AG10803 (cell line): ENCODE measurements around the gene COL15A1.
A peak's percentile ranks its signal among the peaks of the same experiment; 100 is the strongest.

Experiments used
- DNase-seq: peaks from one replicate; pipeline ENCODE4 v3.0.0; 2010; ENCODE audit warnings: low read depth
- H3K4me3 ChIP-seq: 2 replicates; pipeline ENCODE4 v1.5.1; 2011; ENCODE audit warnings: mild to moderate bottlenecking, low read length, control low read depth
- TF ChIP-seq, protein P1 (sequence below): conservative IDR thresholded peaks from 2 replicates; pipeline ENCODE4 v1.5.1; 2011; ENCODE audit warnings: mild to moderate bottlenecking, low read length, control low read depth, inconsistent platforms

Gene COL15A1

DNA sequence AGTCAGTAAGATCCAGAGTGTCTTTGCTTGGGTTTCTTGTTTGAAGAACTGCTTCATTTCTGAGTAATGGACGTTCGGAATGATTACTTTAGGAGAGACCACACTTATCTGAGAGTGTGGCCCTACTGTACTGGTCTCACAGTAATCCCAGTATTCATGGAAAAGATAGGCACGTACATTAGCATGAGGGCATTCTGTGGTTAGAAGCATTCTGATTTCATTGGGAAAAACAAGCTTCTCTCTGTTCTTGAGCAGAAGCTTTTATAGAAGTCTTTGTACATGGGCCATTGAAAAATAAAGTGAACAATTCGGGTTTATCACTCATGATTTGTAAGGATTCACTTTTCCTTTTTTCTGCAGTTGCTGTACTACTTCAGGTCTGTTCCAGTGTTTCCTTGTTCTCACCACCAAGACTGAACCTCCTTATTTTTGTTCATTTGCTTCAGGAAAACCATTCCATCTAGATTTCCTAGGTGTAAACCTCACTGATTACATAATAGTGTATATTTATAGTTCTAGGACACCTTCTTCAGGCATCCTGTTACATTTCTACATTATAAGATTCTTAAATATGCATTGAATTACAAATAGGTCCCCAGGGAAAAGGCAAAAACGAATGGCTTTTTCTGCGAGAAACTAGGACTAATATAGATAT is 171.3 kb downstream of the COL15A1 start:
- no peak overlapping the region for H3K4me3 ChIP-seq
- TF ChIP-seq, protein P1, sequence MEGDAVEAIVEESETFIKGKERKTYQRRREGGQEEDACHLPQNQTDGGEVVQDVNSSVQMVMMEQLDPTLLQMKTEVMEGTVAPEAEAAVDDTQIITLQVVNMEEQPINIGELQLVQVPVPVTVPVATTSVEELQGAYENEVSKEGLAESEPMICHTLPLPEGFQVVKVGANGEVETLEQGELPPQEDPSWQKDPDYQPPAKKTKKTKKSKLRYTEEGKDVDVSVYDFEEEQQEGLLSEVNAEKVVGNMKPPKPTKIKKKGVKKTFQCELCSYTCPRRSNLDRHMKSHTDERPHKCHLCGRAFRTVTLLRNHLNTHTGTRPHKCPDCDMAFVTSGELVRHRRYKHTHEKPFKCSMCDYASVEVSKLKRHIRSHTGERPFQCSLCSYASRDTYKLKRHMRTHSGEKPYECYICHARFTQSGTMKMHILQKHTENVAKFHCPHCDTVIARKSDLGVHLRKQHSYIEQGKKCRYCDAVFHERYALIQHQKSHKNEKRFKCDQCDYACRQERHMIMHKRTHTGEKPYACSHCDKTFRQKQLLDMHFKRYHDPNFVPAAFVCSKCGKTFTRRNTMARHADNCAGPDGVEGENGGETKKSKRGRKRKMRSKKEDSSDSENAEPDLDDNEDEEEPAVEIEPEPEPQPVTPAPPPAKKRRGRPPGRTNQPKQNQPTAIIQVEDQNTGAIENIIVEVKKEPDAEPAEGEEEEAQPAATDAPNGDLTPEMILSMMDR, result no peak
- no peak for DNase-seq

DNA sequence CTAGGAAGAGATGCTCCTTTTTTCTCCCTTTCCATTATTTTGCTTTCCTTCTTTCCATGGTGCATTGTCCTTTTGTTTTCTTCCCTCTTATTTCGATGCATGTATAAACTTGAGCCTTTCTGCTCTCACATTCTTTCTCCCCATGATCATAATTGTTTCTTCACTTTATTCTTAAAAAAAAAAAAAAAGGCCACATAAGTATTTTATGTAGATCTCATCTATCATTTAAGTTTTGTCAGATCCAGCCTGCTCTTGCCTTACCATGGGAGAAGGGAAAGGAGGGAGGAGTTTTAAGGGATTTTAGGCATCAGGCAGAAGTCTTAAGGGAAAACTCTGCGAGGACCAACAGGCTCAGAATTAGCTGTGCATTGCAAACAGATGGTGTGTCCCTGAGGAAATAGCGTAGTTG is 172.3 kb downstream of the COL15A1 start:
- H3K4me3 ChIP-seq, result no peak overlapping the region
- TF ChIP-seq, protein P1, result no peak
- peak; percentile 47 for DNase-seq

DNA sequence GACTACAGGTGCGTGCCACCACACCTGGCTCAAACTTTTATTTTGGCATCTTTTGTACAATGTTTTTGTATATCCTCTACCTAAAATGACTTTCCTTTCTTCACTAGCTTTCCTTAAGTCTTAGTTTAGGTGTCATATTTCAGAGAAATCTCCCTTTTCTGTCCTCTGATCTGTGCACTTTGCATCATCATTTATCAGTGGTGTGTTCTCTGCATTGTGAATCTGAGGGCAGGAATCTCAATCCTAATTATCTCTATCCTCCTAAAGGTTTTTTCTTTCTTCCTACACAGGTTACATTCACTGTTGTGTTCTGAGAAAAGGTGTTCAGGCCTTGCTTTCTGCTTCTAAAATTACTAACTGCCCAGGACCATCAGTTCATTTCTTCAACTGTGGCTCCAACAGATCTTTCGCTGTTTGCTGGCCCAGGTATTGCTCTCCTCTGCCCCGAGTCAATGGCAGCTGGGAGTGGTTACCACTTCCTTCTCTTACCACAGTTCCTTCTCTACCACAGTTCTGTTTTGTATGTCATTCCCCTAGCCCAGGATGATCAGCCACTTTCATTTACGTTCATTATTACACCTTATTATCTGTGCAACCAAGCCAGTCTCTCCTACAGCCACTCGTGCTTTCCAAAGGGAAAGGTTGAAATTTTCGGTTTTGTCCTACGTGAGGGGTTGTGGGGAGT is 175.2 kb downstream of the COL15A1 start:
- H3K4me3 ChIP-seq, result no peak overlapping the region
- DNase-seq, result no peak
- TF ChIP-seq, protein P1, result no peak

DNA sequence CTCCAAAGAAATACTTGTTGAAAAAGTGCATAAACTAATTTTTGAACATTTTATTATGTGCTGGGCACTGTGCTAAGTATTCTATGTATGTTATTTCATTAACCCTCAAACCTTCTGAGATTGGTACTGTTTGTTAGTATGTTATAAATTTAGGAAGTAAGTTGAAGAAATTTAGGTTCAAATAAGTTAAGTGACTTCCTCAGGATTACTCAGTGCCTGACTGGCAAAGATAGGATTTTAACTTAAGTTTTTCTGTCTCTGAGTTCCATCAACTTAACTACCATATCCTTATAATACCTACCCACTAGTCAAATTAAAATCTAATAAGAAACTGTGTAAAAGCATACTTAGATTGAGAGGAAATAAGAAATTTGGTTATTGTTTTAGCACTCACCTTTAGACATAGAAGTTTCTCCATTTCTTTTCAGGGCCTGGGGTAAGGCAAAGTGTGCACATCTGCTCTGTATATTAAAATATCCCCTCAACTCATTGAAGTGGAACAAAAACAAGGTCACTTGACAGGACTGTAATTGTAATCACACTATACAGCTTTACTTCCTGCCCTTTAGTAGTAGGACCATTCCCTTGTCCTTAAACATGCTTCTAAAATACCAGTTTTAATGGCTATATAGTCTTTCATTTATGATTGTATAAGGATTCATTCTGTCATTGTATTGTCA is 176.4 kb downstream of the COL15A1 start:
- no peak overlapping the region for H3K4me3 ChIP-seq
- no peak for DNase-seq
- TF ChIP-seq, protein P1, result no peak
